ENCODE results near the gene BMP15. TPM values are rescaled to one million over a fixed set of nuclear protein-coding genes. Genes with fewer than 3 reads are reported as not detected.

The BMP15 gene
- total RNA-seq, 1 donor from 2014 or later = not detected

- Mint-ChIP-seq H3K9me3 (ENCODE audit: low read depth) (peaks cover 38% of the 10 kb centered on the region), H3K36me3 (ENCODE audit: low read depth) (no peaks in the 10 kb centered on the region), H3K4me1 (ENCODE audit: low read depth) (no peaks in the 10 kb centered on the region), H3K4me3 (ENCODE audit: unreplicated experiment) (no peak overlapping the region), H3K27ac (ENCODE audit: unreplicated experiment) (no peak overlapping the region), H3K27me3 (ENCODE audit: low read depth) (peaks cover 9% of the 10 kb centered on the region)
- no peak for DNase-seq (ENCODE audit: low spot score)
- no peak for TF ChIP-seq CTCF (IDR thresholded peaks at IDR 0.05)
These were observed 17.5 kb upstream of the BMP15 start for GRCh38 chrX:50893047-50893446.

- Mint-ChIP-seq H3K4me1 (ENCODE audit: low read depth) (no peaks in the 10 kb centered on the region), H3K9me3 (ENCODE audit: low read depth) (peaks cover 36% of the 10 kb centered on the region), H3K27me3 (ENCODE audit: low read depth) (peaks cover 9% of the 10 kb centered on the region), H3K36me3 (ENCODE audit: low read depth) (no peaks in the 10 kb centered on the region), H3K4me3 (ENCODE audit: unreplicated experiment) (no peak overlapping the region), H3K27ac (ENCODE audit: unreplicated experiment) (no peak overlapping the region)
- TF ChIP-seq CTCF (IDR thresholded peaks at IDR 0.05) = no peak
- DNase-seq (ENCODE audit: low spot score) = no peak
These were observed 17.1 kb upstream of the BMP15 start for GRCh38 chrX:50893466-50893865.

GRCh38 chrX:50905334-50905733, 5.2 kb upstream of the BMP15 start:
- Mint-ChIP-seq H3K9me3 (ENCODE audit: low read depth) (no peaks in the 10 kb centered on the region), H3K4me3 (ENCODE audit: unreplicated experiment) (no peak overlapping the region), H3K4me1 (ENCODE audit: low read depth) (no peaks in the 10 kb centered on the region), H3K36me3 (ENCODE audit: low read depth) (no peaks in the 10 kb centered on the region), H3K27me3 (ENCODE audit: low read depth) (peaks cover 7% of the 10 kb centered on the region), H3K27ac (ENCODE audit: unreplicated experiment) (no peak overlapping the region)
- no peak for DNase-seq (ENCODE audit: low spot score)
- peak; percentile 59 for TF ChIP-seq CTCF (IDR thresholded peaks at IDR 0.05)

DNA sequence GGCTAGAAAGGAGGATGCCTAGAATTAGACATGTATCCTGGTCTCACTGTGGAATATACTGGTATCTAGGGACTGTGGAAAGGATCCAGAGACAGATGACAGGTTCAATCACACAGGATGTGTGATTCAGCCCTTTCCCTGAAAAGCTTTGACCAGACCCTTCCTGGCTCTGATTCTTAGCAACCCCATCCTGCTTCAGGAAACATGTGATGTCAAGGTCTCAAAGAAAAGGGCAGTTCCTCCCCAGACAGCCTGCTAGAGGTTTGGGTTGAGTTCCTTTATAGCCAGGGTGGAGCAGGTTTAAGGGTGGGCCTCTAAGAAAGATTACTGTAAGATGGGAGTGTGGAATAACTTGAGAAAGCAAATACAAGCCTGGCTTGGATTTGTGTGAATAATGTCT, 3.0 kb downstream of the BMP15 start:
- Mint-ChIP-seq H3K4me1 (ENCODE audit: low read depth) (no peaks in the 10 kb centered on the region), H3K4me3 (ENCODE audit: unreplicated experiment) (no peak overlapping the region), H3K9me3 (ENCODE audit: low read depth) (peaks cover 3% of the 10 kb centered on the region), H3K27me3 (ENCODE audit: low read depth) (peaks cover 5% of the 10 kb centered on the region), H3K27ac (ENCODE audit: unreplicated experiment) (no peak overlapping the region), H3K36me3 (ENCODE audit: low read depth) (no peaks in the 10 kb centered on the region)
- DNase-seq (ENCODE audit: low spot score) = no peak
- no peak for TF ChIP-seq CTCF (IDR thresholded peaks at IDR 0.05)

DNA sequence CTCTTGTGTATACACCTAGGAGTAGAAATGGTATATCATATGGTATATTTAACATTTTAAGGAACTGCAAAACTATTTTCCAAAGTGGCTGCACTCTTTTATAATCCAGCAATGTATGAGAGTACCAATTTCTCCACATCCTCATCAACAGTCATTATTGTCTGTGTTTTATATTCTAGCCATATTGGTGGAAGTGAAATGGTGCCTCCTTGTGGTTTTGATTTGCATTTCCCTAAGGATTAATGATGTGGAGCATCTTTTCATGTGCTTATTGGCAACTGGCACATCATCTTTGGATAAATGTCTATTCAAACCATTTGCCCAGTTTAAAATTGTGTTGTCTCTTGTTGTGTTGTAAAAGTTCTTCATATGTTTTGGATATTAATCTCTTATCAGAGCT, 9.6 kb downstream of the BMP15 start:
- H3K36me3 Mint-ChIP-seq (ENCODE audit: low read depth) = no peaks in the 10 kb centered on the region

More for the DNA sequence above, 9.6 kb downstream of the BMP15 start:
- Mint-ChIP-seq H3K27ac (ENCODE audit: unreplicated experiment) (no peak overlapping the region), H3K4me3 (ENCODE audit: unreplicated experiment) (no peak overlapping the region), H3K4me1 (ENCODE audit: low read depth) (no peaks in the 10 kb centered on the region), H3K9me3 (ENCODE audit: low read depth) (peaks cover 14% of the 10 kb centered on the region), H3K27me3 (ENCODE audit: low read depth) (peaks cover 6% of the 10 kb centered on the region)
- no peak for DNase-seq (ENCODE audit: low spot score)
- TF ChIP-seq CTCF (IDR thresholded peaks at IDR 0.05) = peak; percentile 74
